Sigmoid colon (tissue), 7 donors: ENCODE measurements around the gene IFNA5. TPM values are rescaled to one million over a fixed set of nuclear protein-coding genes. Genes with fewer than 3 reads are reported as not detected.

Experiments used
- DNase-seq: peaks from one replicate; pipeline ENCODE4 v3.0.0-alpha.2; 2019
- H3K27ac ChIP-seq, 4 donors: fragments of 200-600 bp; sonication (generic); one replicate each; pipeline ENCODE4 v1.5.1; 2016 to 2019; ENCODE audit warnings: mild to moderate bottlenecking in 1 of 4
- H3K27me3 ChIP-seq, 3 donors: fragments of 200-600 bp; sonication (generic); one replicate each; pipeline ENCODE4 v1.5.1; 2019; ENCODE audit warnings: mild to moderate bottlenecking in 1 of 3
- H3K36me3 ChIP-seq, 4 donors: fragments of 200-600 bp; sonication (generic); one replicate each; pipeline ENCODE4 v1.5.1; 2016 to 2019
- H3K4me1 ChIP-seq, 4 donors: fragments of 200-600 bp; sonication (generic); one replicate each; pipeline ENCODE4 v1.5.1; 2017 to 2019
- H3K4me3 ChIP-seq, 4 donors: fragments of 200-600 bp; sonication (generic); one replicate each; pipeline ENCODE4 v1.5.1; 2017 to 2019; ENCODE audit warnings: mild to moderate bottlenecking in 2 of 4, moderate library complexity in 1 of 4
- H3K9me3 ChIP-seq, 4 donors: fragments of 200-600 bp in 3 of 4; sonication (generic) in 3 of 4; one replicate each; pipeline versions ENCODE4 v1.5.1 to v1.6.1; 2013 to 2019
- CTCF ChIP-seq, 4 experiments: fragments of 450-650 bp in 3 of 4; fragments of 200-600 bp in 1 of 4; IDR thresholded peaks; one replicate each; pipeline ENCODE4 v1.5.1; 2016 to 2019; ENCODE audit warnings: antibody characterized with exemption in 4 of 4, mild to moderate bottlenecking in 3 of 4, moderate library complexity in 2 of 4
- EP300 ChIP-seq, 4 donors: sonication (generic); formaldehyde crosslinking; IDR thresholded peaks; one replicate each; pipeline ENCODE4 v1.6.1; 2017; ENCODE audit warnings: antibody characterized with exemption in 4 of 4
- POLR2A ChIP-seq, 2 donors: fragments of 450-650 bp; IDR thresholded peaks; one replicate each; pipeline ENCODE4 v1.6.1; 2016; ENCODE audit warnings: antibody characterized with exemption in 2 of 2, mild to moderate bottlenecking in 2 of 2, moderate library complexity in 2 of 2
- POLR2AphosphoS5 ChIP-seq, 4 donors: sonication (generic); formaldehyde crosslinking; IDR thresholded peaks; one replicate each; pipeline ENCODE4 v1.6.1; 2017; ENCODE audit warnings: antibody characterized with exemption in 4 of 4
- WGBS, 2 donors: extraction: QIAGEN DNeasy Blood & Tissue Kit; methylation state at CpG; one replicate each; pipeline ENCODE4 v1.1.7; 2013; 5-methylcytosine and 5-hydroxymethylcytosine counted together
- intact Hi-C: fragments of 100-400 bp; cut with DNase I; formaldehyde crosslinking; loops from one replicate; pipeline ENCODE4 v1.15.1; 2023
- polyA plus RNA-seq, 3 donors: library from polyadenylated mRNA; stranded (reverse); fragments of 200-250 nt; gene quantifications; one replicate each; pipeline ENCODE4 v1.2.3, GENCODE V29; 2013
- total RNA-seq, 4 donors: library from RNA; depleted of rRNA; stranded (reverse); fragments of >200 nt; gene quantifications; one replicate each; pipeline ENCODE4 v1.1.0, GENCODE V29; 2016
- donor health status: healthy with polysubstance abuse.
- donor health status: Bipolar disorder and iron deficiency.
- donor health status: healthy.

IFNA5 gene
- total and polyA plus RNA-seq, 7 donors: not detected

- H3K27ac ChIP-seq: peak within 1 kb of the TSS; percentile 88 to 95 (median 91)
- 0 to 1% methylated on average over 55 of the region's 55 CpGs for WGBS, 2 donors
- H3K27me3 ChIP-seq: no peaks in the 10 kb centered on the region
- no peaks in the 10 kb centered on the region for H3K9me3 ChIP-seq
- peak within 1 kb of the TSS; percentile 58 to 95 (median 84) for H3K4me3 ChIP-seq
- peaks cover 0 to 10% (median 0%) of the 10 kb centered on the region in 4 donors for H3K36me3 ChIP-seq
- peak; percentile 97 for DNase-seq
- TF ChIP-seq EP300 (IDR thresholded peaks at IDR 0.05) (no peak), CTCF (IDR thresholded peaks at IDR 0.05) (no peak), POLR2AphosphoS5 (IDR thresholded peaks at IDR 0.05) (peak; percentile 78 to 87 (median 87)), POLR2A (IDR thresholded peaks at IDR 0.05) (peak; percentile 20 to 30)
- intact Hi-C loops: loop anchor here (1.0 to 5.0 kb wide), 2 partner anchors 9 to 467 kb away; partner anchors contain the start of gene MTAP
- peaks cover 0 to 46% (median 43%) of the 10 kb centered on the region in 4 donors for H3K4me1 ChIP-seq
These were observed 29.9 kb upstream of the IFNA5 start, which contains the start of gene KLHL9 for GRCh38 chr9:21334701-21335632. Gene KLHL9, minus strand, starts transcription at chr9:21335404. Its CDS starts 545 bp downstream, at chr9:21334859.

GRCh38 chr9:21333226-21333625 lies 28.1 kb upstream of the IFNA5 start:
- 96 to 97% methylated on average over 2 of the region's 2 CpGs for WGBS, 2 donors
- Histone ChIP-seq H3K27ac (peak overlapping the region in 1 of 4 donors; percentile 95), H3K27me3 (no peaks in the 10 kb centered on the region), H3K36me3 (peaks cover 0 to 10% (median 0%) of the 10 kb centered on the region in 4 donors), H3K4me1 (peaks cover 0 to 60% (median 60%) of the 10 kb centered on the region in 4 donors), H3K4me3 (peak overlapping the region in 2 of 4 donors; percentile 58 to 86), H3K9me3 (no peaks in the 10 kb centered on the region)
- TF ChIP-seq POLR2AphosphoS5 (IDR thresholded peaks at IDR 0.05) (no peak), EP300 (IDR thresholded peaks at IDR 0.05) (no peak), CTCF (IDR thresholded peaks at IDR 0.05) (no peak), POLR2A (IDR thresholded peaks at IDR 0.05) (no peak)
- DNase-seq: no peak
- intact Hi-C loops: loop anchor here (5.0 kb wide), 1 partner anchor 469 kb away; the partner anchor contains the start of gene MTAP

GRCh38 chr9:21331676-21332402 lies 26.7 kb upstream of the IFNA5 start:
- no peak for DNase-seq
- Histone ChIP-seq H3K4me1 (peaks cover 0 to 74% (median 63%) of the 10 kb centered on the region in 4 donors), H3K27ac (peak overlapping the region in 1 of 4 donors; percentile 20), H3K36me3 (peaks cover 0 to 10% (median 0%) of the 10 kb centered on the region in 4 donors), H3K4me3 (peak overlapping the region in 1 of 4 donors; percentile 86), H3K27me3 (no peaks in the 10 kb centered on the region), H3K9me3 (no peaks in the 10 kb centered on the region)
- intact Hi-C loops: loop anchor here (5.0 kb wide), 1 partner anchor 470 kb away; the partner anchor contains the start of gene MTAP
- WGBS, 2 donors: 58 to 69% methylated on average over 5 of the region's 5 CpGs
- TF ChIP-seq CTCF (IDR thresholded peaks at IDR 0.05) (no peak), EP300 (IDR thresholded peaks at IDR 0.05) (no peak), POLR2A (IDR thresholded peaks at IDR 0.05) (no peak), POLR2AphosphoS5 (IDR thresholded peaks at IDR 0.05) (no peak)

- no peak for TF ChIP-seq EP300 (IDR thresholded peaks at IDR 0.05)
- TF ChIP-seq POLR2AphosphoS5 (IDR thresholded peaks at IDR 0.05): no peak
- peak; percentile 28 to 59 (median 34) for TF ChIP-seq CTCF (IDR thresholded peaks at IDR 0.05)
- no peak for TF ChIP-seq POLR2A (IDR thresholded peaks at IDR 0.05)
- Histone ChIP-seq H3K9me3 (no peaks in the 10 kb centered on the region), H3K36me3 (peaks cover 0 to 24% (median 5%) of the 10 kb centered on the region in 4 donors), H3K27me3 (no peaks in the 10 kb centered on the region), H3K27ac (no peak overlapping the region), H3K4me3 (no peak overlapping the region), H3K4me1 (peaks cover 0 to 62% (median 35%) of the 10 kb centered on the region in 4 donors)
- DNase-seq: no peak
- WGBS, 2 donors: 36 to 38% methylated on average over 2 of the region's 2 CpGs
- intact Hi-C loops: loop anchor here (1.0 to 5.0 kb wide), 4 partner anchors 8 to 461 kb away; no protein-coding TSS in a partner anchor
These were observed 21.5 kb upstream of the IFNA5 start for GRCh38 chr9:21326526-21327139.
